A673 (cell line): ENCODE measurements around the gene GPS1. TPM values are rescaled to one million over a fixed set of nuclear protein-coding genes. Genes with fewer than 3 reads are reported as not detected.

Source experiments
- BruUV-seq: library from RNA; stranded (reverse); fragments of 400-500 nt; replicated peaks from 2 replicates; lab custom pipeline; 2021; lab: Mats Ljungman, UMichigan
- CTCF ChIA-PET: fragments of 300-600 bp; sonication (Branson Sonifier 250); formaldehyde crosslinking; loops from one replicate; lab custom pipeline; 2022; ENCODE audit warnings: antibody characterized with exemption; lab: Charles Lee
- POLR2A ChIA-PET: fragments of 300-600 bp; sonication (Branson Sonifier 250); formaldehyde crosslinking; loops from one replicate; lab custom pipeline; 2022; ENCODE audit warnings: antibody characterized with exemption; ENCODE audit not compliant: low non-redundant PET; lab: Charles Lee
- DNase-seq: peaks from one replicate; pipeline ENCODE4 v3.0.0-alpha.2; 2015; ENCODE audit warnings: low spot score
- H3K27ac ChIP-seq: fragments of 200-600 bp; sonication (generic); 2 replicates; pipeline ENCODE4 v1.5.1; 2016; ENCODE audit warnings: mixed run types, low read depth, mild to moderate bottlenecking, mixed read lengths, antibody characterized with exemption, low read length; ENCODE audit not compliant: poor library complexity, severe bottlenecking
- H3K27me3 ChIP-seq: fragments of 200-600 bp; sonication (generic); replicated peaks from 2 replicates; pipeline ENCODE4 v1.6.1; 2017; ENCODE audit warnings: mixed run types, low read depth, mild to moderate bottlenecking, mixed read lengths, antibody characterized with exemption, low read length; ENCODE audit not compliant: insufficient read depth, poor library complexity
- H3K36me3 ChIP-seq: fragments of 200-600 bp; sonication (generic); 2 replicates; pipeline ENCODE4 v1.6.1; 2016; ENCODE audit warnings: mixed run types, mild to moderate bottlenecking, mixed read lengths, antibody characterized with exemption, low read length; ENCODE audit not compliant: insufficient read depth, poor library complexity, severe bottlenecking
- H3K4me1 ChIP-seq: fragments of 200-600 bp; sonication (generic); 2 replicates; pipeline ENCODE4 v1.6.1; 2017; ENCODE audit warnings: mixed run types, mild to moderate bottlenecking, mixed read lengths, antibody characterized with exemption, low read length; ENCODE audit not compliant: insufficient read depth, poor library complexity, severe bottlenecking
- H3K4me3 ChIP-seq: fragments of 200-600 bp; sonication (generic); 2 replicates; pipeline ENCODE4 v1.5.1; 2016; ENCODE audit warnings: low read depth, mixed run types, mild to moderate bottlenecking, mixed read lengths, low read length; ENCODE audit not compliant: poor library complexity, severe bottlenecking
- H3K9me3 ChIP-seq: fragments of 200-600 bp; sonication (generic); 2 replicates; pipeline ENCODE4 v1.6.1; 2016; ENCODE audit warnings: mixed run types, low read depth, mild to moderate bottlenecking, mixed read lengths, antibody characterized with exemption, low read length; ENCODE audit not compliant: poor library complexity, severe bottlenecking
- CTCF ChIP-seq: fragments of 300-800, 200-600 bp; sonication (generic); conservative IDR thresholded peaks from 2 replicates; pipeline ENCODE4 v1.5.1; 2017; ENCODE audit warnings: low read depth, mild to moderate bottlenecking, antibody characterized with exemption, low read length, moderate library complexity, mixed read lengths
- EZH2 ChIP-seq: fragments of 200-600 bp; sonication (generic); IDR thresholded peaks from 2 replicates; pipeline ENCODE4 v1.6.1; 2017; ENCODE audit warnings: borderline replicate concordance, low read depth, mild to moderate bottlenecking, mixed read lengths, antibody characterized with exemption, low read length; ENCODE audit not compliant: poor library complexity, severe bottlenecking
- intact Hi-C: fragments of 100-400 bp; cut with micrococcal nuclease; formaldehyde crosslinking; loops from one replicate; pipeline ENCODE4 v1.10.0; 2022; ENCODE audit not compliant: unreplicated experiment
- total RNA-seq: library from RNA; stranded (reverse); gene quantifications from 2 replicates; pipeline ENCODE4 v1.2.3, GENCODE V29; 2021

GPS1 gene
- total RNA-seq, 1 experiment from 2014 or later = 162 TPM

- CTCF ChIA-PET = no interaction called here
- Histone ChIP-seq H3K9me3 (no peaks in the 10 kb centered on the region), H3K4me3 (peak within 1 kb of the TSS; percentile 85), H3K27me3 (no peaks in the 10 kb centered on the region), H3K27ac (peak within 1 kb of the TSS; percentile 81), H3K36me3 (peaks cover 32% of the 10 kb centered on the region), H3K4me1 (peaks cover 6% of the 10 kb centered on the region)
- TF ChIP-seq CTCF = no peak
- no peak for TF ChIP-seq EZH2
- peak; percentile 65 for DNase-seq
- POLR2A ChIA-PET = interaction anchor here (0.6 kb wide), 1 partner anchor 364 kb away, joined by 3 read pairs; no protein-coding TSS in a partner anchor
- BruUV-seq = no TSS peak
- intact Hi-C loops = no loop called here
Measured at GRCh38 chr17:82065638-82066303, 14.1 kb downstream of the GPS1 start, which contains the start of gene DUS1L. DUS1L (minus strand) TSS chr17:82065804; CDS start chr17:82065059, 745 bp downstream.

- no peak for TF ChIP-seq EZH2
- no peak for TF ChIP-seq CTCF
- Histone ChIP-seq H3K4me1 (peaks cover 6% of the 10 kb centered on the region), H3K27ac (no peak overlapping the region), H3K9me3 (no peaks in the 10 kb centered on the region), H3K4me3 (no peak overlapping the region), H3K36me3 (no peaks in the 10 kb centered on the region), H3K27me3 (no peaks in the 10 kb centered on the region)
- DNase-seq = no peak
- ChIA-PET POLR2A (no interaction called here), CTCF (no interaction called here)
- intact Hi-C loops = no loop called here
- BruUV-seq = no TSS peak
Measured at GRCh38 chr17:82070611-82071010, 18.9 kb downstream of the GPS1 start.

GRCh38 chr17:82072827-82073226 lies 21.1 kb downstream of the GPS1 start:
- Histone ChIP-seq H3K9me3 (no peaks in the 10 kb centered on the region), H3K4me1 (no peaks in the 10 kb centered on the region), H3K36me3 (peaks cover 9% of the 10 kb centered on the region), H3K27me3 (no peaks in the 10 kb centered on the region), H3K27ac (no peak overlapping the region), H3K4me3 (no peak overlapping the region)
- intact Hi-C loops = no loop called here
- ChIA-PET POLR2A (no interaction called here), CTCF (no interaction called here)
- TF ChIP-seq CTCF = no peak
- TF ChIP-seq EZH2 = no peak
- no TSS peak for BruUV-seq
- no peak for DNase-seq
